ENCODE data around the gene ZNF365.
"Not testable (repeated sequence)": the region's sequence is repeated elsewhere in the genome, so short reads cannot be mapped to it uniquely, and the experiment has no call there.

Gene ZNF365

GRCh38 chr10:62377966-62378365, 3.8 kb downstream of the ZNF365 start:
- no peak for DNase-seq

- DNase-seq: not testable (repeated sequence)
These were observed 4.7 kb downstream of the ZNF365 start for GRCh38 chr10:62378877-62379276.

GRCh38 chr10:62379394-62379793, 5.2 kb downstream of the ZNF365 start:
- no peak for DNase-seq

GRCh38 chr10:62380016-62380415, 5.8 kb downstream of the ZNF365 start:
- no peak for DNase-seq

- no peak for DNase-seq
These were observed 7.4 kb downstream of the ZNF365 start for GRCh38 chr10:62381385-62382102.

GRCh38 chr10:62382831-62383230, 8.7 kb downstream of the ZNF365 start:
- DNase-seq: no peak

- no peak for DNase-seq
These were observed 9.9 kb downstream of the ZNF365 start for GRCh38 chr10:62384057-62384446.

GRCh38 chr10:62384447-62385081, 10.4 kb downstream of the ZNF365 start:
- DNase-seq: no peak

- DNase-seq: no peak
These were observed 12.5 kb downstream of the ZNF365 start for GRCh38 chr10:62386356-62387320.

GRCh38 chr10:62388328-62388727, 14.2 kb downstream of the ZNF365 start:
- DNase-seq: no peak

- no peak for DNase-seq
These were observed 16.5 kb downstream of the ZNF365 start for GRCh38 chr10:62390497-62391176.

- no peak for DNase-seq
These were observed 19.1 kb downstream of the ZNF365 start for GRCh38 chr10:62393237-62393636.

- no peak for DNase-seq
These were observed 20.4 kb downstream of the ZNF365 start for GRCh38 chr10:62394556-62395018.

- DNase-seq: no peak
These were observed 21.7 kb downstream of the ZNF365 start for GRCh38 chr10:62395892-62396291.

GRCh38 chr10:62396864-62397263, 22.7 kb downstream of the ZNF365 start:
- no peak for DNase-seq

- DNase-seq: no peak
These were observed 25.0 kb downstream of the ZNF365 start for GRCh38 chr10:62399211-62399610.

- no peak for DNase-seq
These were observed 28.3 kb downstream of the ZNF365 start for GRCh38 chr10:62402508-62402907.

GRCh38 chr10:62410528-62410927, 36.4 kb downstream of the ZNF365 start:
- not testable (repeated sequence) for DNase-seq

- not testable (repeated sequence) for DNase-seq
These were observed 36.8 kb downstream of the ZNF365 start for GRCh38 chr10:62410934-62411333.

GRCh38 chr10:62413048-62413447, 38.9 kb downstream of the ZNF365 start:
- DNase-seq: no peak

GRCh38 chr10:62413652-62414051, 39.5 kb downstream of the ZNF365 start:
- DNase-seq: no peak

GRCh38 chr10:62414359-62414758, 40.2 kb downstream of the ZNF365 start:
- no peak for DNase-seq

Measured in NCI-H748 treated with DMSO at 0.1 percent for 48 hours (cell line).